GM18951 (cell line): ENCODE data around the gene TDP1.
"Not testable (repeated sequence)": the region's sequence is repeated elsewhere in the genome, so short reads cannot be mapped to it uniquely, and the experiment has no call there.

ENCODE experiments used
- POLR2A ChIP-seq: IDR thresholded peaks from 4 replicates; pipeline ENCODE4 v1.6.1; 2011; ENCODE audit warnings: mild to moderate bottlenecking; ENCODE audit not compliant: insufficient read length, insufficient read depth; ENCODE audit errors: extremely low read depth
- in situ Hi-C: fragments of 300-500 bp; cut with MboI; formaldehyde crosslinking; loops from one replicate; pipeline ENCODE4 v1.12.0; 2022; ENCODE audit warnings: low sequenced_read_pairs, mixed read lengths, inconsistent platforms; ENCODE audit not compliant: unreplicated experiment

The TDP1 gene

GRCh38 chr14:90079576-90079975, 123.8 kb downstream of the TDP1 start:
- in situ Hi-C loops, result no loop called here
- TF ChIP-seq POLR2A, result no peak

GRCh38 chr14:90087433-90087832, 131.7 kb downstream of the TDP1 start:
- no peak for TF ChIP-seq POLR2A
- in situ Hi-C loops, result no loop called here

- in situ Hi-C loops, result no loop called here
Measured at GRCh38 chr14:90088176-90088575, 132.4 kb downstream of the TDP1 start.

GRCh38 chr14:90089486-90089885, 133.8 kb downstream of the TDP1 start:
- in situ Hi-C loops, result not testable (repeated sequence)

More at GRCh38 chr14:90088176-90088575, 132.4 kb downstream of the TDP1 start:
- TF ChIP-seq POLR2A, result no peak

GRCh38 chr14:90091393-90091792, 135.7 kb downstream of the TDP1 start:
- in situ Hi-C loops, result no loop called here
- TF ChIP-seq POLR2A, result no peak

DNA sequence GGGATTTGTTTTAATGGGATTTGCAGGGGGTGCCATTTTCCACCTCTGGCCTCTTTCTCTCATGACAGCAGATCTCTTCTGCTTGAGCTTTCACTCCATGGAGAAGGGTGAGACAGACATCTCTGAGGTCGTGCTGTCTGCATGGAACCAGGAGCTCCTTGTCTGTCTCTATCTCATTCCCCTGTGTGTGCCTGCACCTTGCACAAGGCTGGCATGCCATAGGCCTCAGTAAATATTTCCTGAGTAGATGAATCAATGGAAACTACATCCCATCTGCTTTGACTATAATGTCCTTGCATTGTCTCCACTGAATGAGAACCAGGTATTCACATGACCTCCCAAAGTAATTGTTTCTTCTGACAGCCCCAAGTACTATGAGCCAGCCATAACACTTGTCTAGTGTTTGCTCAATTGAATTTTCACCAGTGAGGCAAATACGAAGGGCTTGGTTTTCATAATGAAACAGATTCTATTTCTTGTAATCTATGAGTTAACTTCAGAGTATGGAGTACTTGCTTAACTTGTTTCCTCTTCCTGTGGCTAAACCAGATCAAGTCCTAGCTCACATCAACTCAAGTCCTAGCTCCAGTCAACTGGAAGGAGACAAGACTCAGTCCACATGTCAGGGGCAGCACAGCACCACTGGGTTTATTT, 138.3 kb downstream of the TDP1 start:
- TF ChIP-seq POLR2A, result no peak
- in situ Hi-C loops, result no loop called here
